Lower leg skin (tissue), 3 donors: Measurements from ENCODE around the gene IFNA21.
"Not testable (repeated sequence)": the region's sequence is repeated elsewhere in the genome, so short reads cannot be mapped to it uniquely, and the experiment has no call there.

Source experiments
- CTCF ChIP-seq, 3 donors: fragments of 450-650 bp; IDR thresholded peaks; one replicate each; pipeline ENCODE4 v1.5.1; 2016; ENCODE audit warnings: antibody characterized with exemption in 3 of 3, mild to moderate bottlenecking in 3 of 3, moderate library complexity in 2 of 3
- POLR2A ChIP-seq, 2 donors: fragments of 450-650 bp; IDR thresholded peaks; one replicate each; pipeline ENCODE4 v1.6.1; 2016 to 2017; ENCODE audit warnings: antibody characterized with exemption in 2 of 2, mild to moderate bottlenecking in 1 of 2, moderate library complexity in 1 of 2

DNA sequence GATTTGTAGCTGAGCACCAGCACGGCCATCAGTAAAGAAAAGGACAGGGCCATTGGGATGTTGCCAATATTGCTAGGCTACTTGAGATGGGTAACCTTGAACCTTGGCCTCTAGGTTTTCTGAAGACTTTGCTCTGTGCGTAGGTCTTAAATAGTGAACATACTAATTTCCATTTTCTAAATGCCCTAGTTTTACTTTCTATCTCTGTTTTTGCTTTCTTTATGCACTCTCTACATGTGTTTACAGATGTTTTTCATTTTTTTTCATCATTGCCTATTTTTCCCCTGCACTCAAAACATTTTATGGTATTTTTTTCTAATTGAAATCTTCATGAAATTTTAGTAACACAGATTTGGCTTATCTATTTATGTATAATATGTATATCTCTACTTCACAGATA lies at the start of gene IFNA21:
- TF ChIP-seq CTCF, POLR2A (IDR thresholded peaks at IDR 0.05): not testable (repeated sequence)
